CMK (cell line): ENCODE results near the gene NFU1.
"Not testable (repeated sequence)": the region's sequence is repeated elsewhere in the genome, so short reads cannot be mapped to it uniquely, and the experiment has no call there.

Experiments used
- DNase-seq: peaks from one replicate; pipeline ENCODE4 v3.0.0-alpha.2; 2010; ENCODE audit warnings: low read depth

Gene NFU1

GRCh38 chr2:69450735-69451416, 13.6 kb upstream of the NFU1 start:
- DNase-seq = no peak

- no peak for DNase-seq
Observed at GRCh38 chr2:69449906-69450305, 12.7 kb upstream of the NFU1 start.

- not testable (repeated sequence) for DNase-seq
Observed at GRCh38 chr2:69443673-69444072, 6.4 kb upstream of the NFU1 start.

GRCh38 chr2:69439499-69439898, 2.3 kb upstream of the NFU1 start:
- DNase-seq = not testable (repeated sequence)

GRCh38 chr2:69438580-69438979, 1.3 kb upstream of the NFU1 start:
- no peak for DNase-seq

- DNase-seq = peak; percentile 8
Observed at GRCh38 chr2:69437751-69438154, 518 bp upstream of the NFU1 start.

- DNase-seq = no peak
Observed at GRCh38 chr2:69436596-69436937, 668 bp downstream of the NFU1 start.

- DNase-seq = no peak
Observed at GRCh38 chr2:69434753-69435152, 2.5 kb downstream of the NFU1 start.

GRCh38 chr2:69429491-69430183, 7.6 kb downstream of the NFU1 start:
- DNase-seq = no peak

GRCh38 chr2:69428981-69429380, 8.3 kb downstream of the NFU1 start:
- no peak for DNase-seq

GRCh38 chr2:69424419-69424818, 12.8 kb downstream of the NFU1 start:
- DNase-seq = no peak

GRCh38 chr2:69422198-69422597, 15.0 kb downstream of the NFU1 start:
- no peak for DNase-seq

GRCh38 chr2:69419111-69419510, 18.1 kb downstream of the NFU1 start:
- DNase-seq = not testable (repeated sequence)

GRCh38 chr2:69416147-69416546, 21.1 kb downstream of the NFU1 start:
- DNase-seq = no peak

- no peak for DNase-seq
Observed at GRCh38 chr2:69411120-69411519, 26.1 kb downstream of the NFU1 start.

GRCh38 chr2:69405306-69405705, 31.9 kb downstream of the NFU1 start:
- DNase-seq = no peak

GRCh38 chr2:69400121-69400520, 37.1 kb downstream of the NFU1 start:
- no peak for DNase-seq

- no peak for DNase-seq
Observed at GRCh38 chr2:69397234-69397633, 40.0 kb downstream of the NFU1 start.

- DNase-seq = no peak
Observed at GRCh38 chr2:69395866-69396265, 41.4 kb downstream of the NFU1 start.

GRCh38 chr2:69393963-69394362, 43.3 kb downstream of the NFU1 start:
- DNase-seq = no peak

GRCh38 chr2:69390471-69390870, 46.8 kb downstream of the NFU1 start:
- no peak for DNase-seq

- no peak for DNase-seq
Observed at GRCh38 chr2:69390001-69390400, 47.2 kb downstream of the NFU1 start.

- no peak for DNase-seq
Observed at GRCh38 chr2:69389271-69389670, 48.0 kb downstream of the NFU1 start.
